Liver (tissue), 3 donors: Measurements from ENCODE around the gene ZSWIM7.

Source experiments
- ATF3 ChIP-seq: IDR thresholded peaks from 2 replicates; pipeline ENCODE4 v1.6.1; 2016; ENCODE audit warnings: antibody characterized with exemption
- CTCF ChIP-seq: fragments of 150-350 bp; IDR thresholded peaks from 2 replicates; pipeline ENCODE4 v1.5.1; 2017; ENCODE audit warnings: improper control_type of control experiment, low read depth, low read length; ENCODE audit not compliant: missing input control
- EGR1 ChIP-seq, 2 donors: IDR thresholded peaks; 2 replicates each; pipeline ENCODE4 v1.6.1; 2016 to 2018; ENCODE audit warnings: antibody characterized with exemption in 2 of 2, low read depth in 2 of 2
- FOXA1 ChIP-seq: IDR thresholded peaks from 2 replicates; pipeline ENCODE4 v1.6.1; 2016; ENCODE audit warnings: antibody characterized with exemption
- FOXA2 ChIP-seq: IDR thresholded peaks from 2 replicates; pipeline ENCODE4 v1.6.1; 2016; ENCODE audit warnings: antibody characterized with exemption
- GABPA ChIP-seq, 2 donors: IDR thresholded peaks in 1 of 2; conservative IDR thresholded peaks in 1 of 2; 2 replicates each; pipeline ENCODE4 v1.6.1; 2016; ENCODE audit warnings: antibody characterized with exemption in 2 of 2, mild to moderate bottlenecking in 1 of 2, moderate library complexity in 1 of 2
- JUND ChIP-seq, 2 donors: IDR thresholded peaks; 2 replicates each; pipeline ENCODE4 v1.6.1; 2016; ENCODE audit warnings: antibody characterized with exemption in 2 of 2
- RAD21 ChIP-seq, 2 donors: IDR thresholded peaks; 2 replicates each; pipeline ENCODE4 v1.6.1; 2016; ENCODE audit warnings: antibody characterized with exemption in 2 of 2, mild to moderate bottlenecking in 2 of 2
- REST ChIP-seq: IDR thresholded peaks from 2 replicates; pipeline ENCODE4 v1.6.1; 2016; ENCODE audit warnings: antibody characterized with exemption, mild to moderate bottlenecking
- SP1 ChIP-seq: IDR thresholded peaks from 2 replicates; pipeline ENCODE4 v1.6.1; 2018; ENCODE audit warnings: antibody characterized with exemption, mild to moderate bottlenecking
- TAF1 ChIP-seq: conservative IDR thresholded peaks from 2 replicates; pipeline ENCODE4 v1.6.1; 2016; ENCODE audit warnings: antibody characterized with exemption, mild to moderate bottlenecking
- ZBTB33 ChIP-seq: IDR thresholded peaks from 2 replicates; pipeline ENCODE4 v1.6.1; 2016; ENCODE audit warnings: antibody characterized with exemption
- TF ChIP-seq, protein P1 (sequence below): IDR thresholded peaks from 2 replicates; pipeline ENCODE4 v1.6.1; 2016; ENCODE audit warnings: antibody characterized with exemption
- donor health status: healthy.
- donor health status: healthy.

- TF ChIP-seq FOXA1 (no peak), CTCF (no peak), SP1 (no peak), RAD21 (IDR thresholded peaks at IDR 0.05) (no peak), GABPA (IDR thresholded peaks at IDR 0.05 in 1 of 2, conservative IDR thresholded peaks at IDR 0.05 in 1 of 2) (no peak), ZBTB33 (no peak), REST (no peak), JUND (IDR thresholded peaks at IDR 0.05) (no peak), EGR1 (IDR thresholded peaks at IDR 0.05; ENCODE audit: low read depth in 2 of 2) (no peak), TAF1 (no peak), ATF3 (no peak), FOXA2 (no peak)
- TF ChIP-seq, protein P1, sequence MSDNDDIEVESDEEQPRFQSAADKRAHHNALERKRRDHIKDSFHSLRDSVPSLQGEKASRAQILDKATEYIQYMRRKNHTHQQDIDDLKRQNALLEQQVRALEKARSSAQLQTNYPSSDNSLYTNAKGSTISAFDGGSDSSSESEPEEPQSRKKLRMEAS, result no peak
Measured at GRCh38 chr17:15946611-15947120, 52.8 kb downstream of the ZSWIM7 start.
